Fibroblast of skin of right quadriceps (primary cell): Measurements from ENCODE around the gene CEP350.

Experiments used
- DNase-seq: peaks from one replicate; pipeline ENCODE4 v3.0.0-alpha.2; 2013

The CEP350 gene

DNA sequence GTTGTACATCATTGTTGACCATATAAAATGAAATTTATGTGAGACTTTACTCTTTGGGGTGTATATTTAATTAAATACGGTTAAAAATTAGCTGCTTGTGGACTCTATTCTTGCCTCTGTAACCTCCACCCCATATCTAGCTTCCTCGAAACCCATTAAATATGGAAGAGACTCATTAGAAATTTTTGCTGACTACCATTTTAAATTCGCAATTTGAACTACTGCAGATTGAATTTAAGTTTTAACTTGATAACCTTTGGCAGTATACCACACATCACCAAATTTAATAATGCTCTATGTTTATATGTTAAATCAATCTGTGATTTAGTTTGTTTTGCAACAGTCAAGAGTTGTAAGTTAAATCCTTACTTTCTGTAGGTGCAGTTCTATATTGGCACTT, 111.5 kb downstream of the CEP350 start:
- DNase-seq: no peak

GRCh38 chr1:180070286-180070685, 115.7 kb downstream of the CEP350 start:
- DNase-seq: no peak

GRCh38 chr1:180071759-180072158, 117.1 kb downstream of the CEP350 start:
- no peak for DNase-seq

- no peak for DNase-seq
Measured at GRCh38 chr1:180080439-180080838, 125.8 kb downstream of the CEP350 start.

DNA sequence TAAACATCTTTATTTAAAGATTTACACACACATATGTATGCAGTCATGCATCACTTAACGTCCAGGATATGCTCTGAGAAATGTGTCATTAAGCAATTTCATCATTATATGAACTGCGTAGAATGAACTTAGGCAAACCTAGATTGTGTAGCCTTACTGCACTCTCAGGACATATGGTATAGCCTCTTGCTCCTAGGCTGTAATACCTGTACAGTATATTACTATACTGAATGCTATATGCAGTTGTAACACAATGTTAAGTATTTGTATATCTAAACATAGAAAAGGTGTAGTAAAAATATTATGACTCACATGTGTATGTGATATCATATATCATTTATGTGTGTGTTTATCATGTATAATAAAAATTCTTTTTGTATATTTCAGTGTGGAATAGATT, 126.9 kb downstream of the CEP350 start:
- DNase-seq: no peak

- no peak for DNase-seq
Measured at GRCh38 chr1:180083164-180083563, 128.6 kb downstream of the CEP350 start.

GRCh38 chr1:180084867-180085266, 130.3 kb downstream of the CEP350 start:
- no peak for DNase-seq

- DNase-seq: no peak
Measured at GRCh38 chr1:180085331-180085730, 130.7 kb downstream of the CEP350 start.

DNA sequence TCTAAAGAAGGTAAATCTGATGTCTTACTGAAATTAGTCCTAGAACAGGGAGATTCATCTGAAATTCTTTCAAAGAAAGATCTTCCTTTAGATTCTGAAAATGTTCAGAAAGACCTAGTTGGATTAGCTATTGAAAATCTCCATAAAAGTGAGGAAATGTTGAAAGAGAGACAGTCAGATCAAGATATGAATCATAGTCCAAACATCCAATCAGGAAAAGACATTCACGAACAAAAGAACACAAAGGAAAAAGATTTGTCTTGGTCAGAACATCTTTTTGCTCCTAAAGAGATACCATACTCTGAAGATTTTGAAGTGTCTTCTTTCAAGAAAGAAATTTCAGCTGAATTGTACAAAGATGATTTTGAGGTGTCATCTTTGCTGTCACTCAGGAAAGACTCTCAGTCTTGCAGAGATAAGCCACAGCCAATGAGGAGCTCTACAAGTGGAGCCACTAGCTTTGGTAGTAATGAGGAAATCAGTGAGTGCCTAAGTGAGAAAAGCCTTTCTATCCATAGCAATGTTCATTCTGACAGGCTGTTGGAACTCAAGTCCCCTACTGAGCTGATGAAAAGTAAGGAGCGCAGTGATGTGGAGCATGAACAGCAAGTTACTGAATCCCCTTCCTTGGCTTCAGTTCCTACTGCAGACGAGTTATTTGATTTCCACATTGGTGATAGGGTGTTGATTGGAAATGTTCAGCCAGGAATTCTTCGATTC, 138.5 kb downstream of the CEP350 start:
- no peak for DNase-seq

GRCh38 chr1:180094705-180095295, 140.2 kb downstream of the CEP350 start:
- no peak for DNase-seq

DNA sequence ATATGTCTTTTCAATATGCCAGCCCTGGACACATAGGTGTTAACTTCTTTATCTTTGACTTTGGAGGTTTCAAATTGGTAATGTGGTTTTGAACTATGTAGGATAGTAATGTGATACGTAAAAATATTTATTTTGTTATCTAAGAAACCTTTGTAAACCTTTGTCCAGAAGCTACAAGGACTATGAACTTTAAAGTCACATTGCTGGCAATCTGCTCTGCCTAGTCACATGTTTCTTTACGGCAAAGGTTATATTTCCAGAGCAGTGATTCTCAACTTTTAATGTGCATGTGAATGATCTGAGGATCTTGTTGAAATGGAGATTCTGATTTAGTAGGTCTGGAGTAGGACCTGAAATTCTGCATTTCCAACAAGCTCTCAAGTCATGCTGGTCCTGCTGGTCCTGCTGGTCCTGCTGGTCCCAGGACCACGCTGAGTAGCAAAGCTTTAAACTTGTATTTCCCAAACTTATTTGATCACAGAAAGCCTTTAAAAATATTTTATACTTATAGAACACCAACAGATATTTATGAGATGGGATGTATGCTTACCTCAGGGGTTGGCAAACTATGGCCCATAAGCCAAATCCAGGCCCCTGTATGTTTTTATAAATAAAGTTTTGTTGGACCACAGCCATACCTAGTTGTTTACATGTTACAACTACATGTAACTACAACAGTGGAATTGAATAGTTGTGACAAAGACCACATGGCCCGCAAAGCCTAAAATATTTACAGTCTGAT, 142.1 kb downstream of the CEP350 start:
- DNase-seq: no peak

DNA sequence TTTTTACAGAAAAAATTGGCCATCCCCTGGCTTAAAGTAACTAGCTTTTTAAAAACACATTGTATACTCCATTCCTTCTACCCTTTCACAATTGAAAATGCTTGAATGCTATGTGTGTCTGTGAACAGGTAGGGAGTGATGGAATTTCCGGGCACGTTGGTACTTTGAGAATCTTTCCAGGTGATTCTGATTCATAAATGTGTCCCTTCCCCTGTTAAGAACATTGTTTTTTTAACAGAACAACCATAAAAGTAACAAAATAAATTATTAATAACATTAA, 142.7 kb downstream of the CEP350 start:
- DNase-seq: no peak

- DNase-seq: no peak
Measured at GRCh38 chr1:180101411-180101810, 146.8 kb downstream of the CEP350 start.

GRCh38 chr1:180103819-180104218, 149.2 kb downstream of the CEP350 start:
- DNase-seq: no peak

GRCh38 chr1:180112091-180112490, 157.5 kb downstream of the CEP350 start:
- DNase-seq: no peak

GRCh38 chr1:180112984-180113647, 158.5 kb downstream of the CEP350 start:
- DNase-seq: no peak

DNA sequence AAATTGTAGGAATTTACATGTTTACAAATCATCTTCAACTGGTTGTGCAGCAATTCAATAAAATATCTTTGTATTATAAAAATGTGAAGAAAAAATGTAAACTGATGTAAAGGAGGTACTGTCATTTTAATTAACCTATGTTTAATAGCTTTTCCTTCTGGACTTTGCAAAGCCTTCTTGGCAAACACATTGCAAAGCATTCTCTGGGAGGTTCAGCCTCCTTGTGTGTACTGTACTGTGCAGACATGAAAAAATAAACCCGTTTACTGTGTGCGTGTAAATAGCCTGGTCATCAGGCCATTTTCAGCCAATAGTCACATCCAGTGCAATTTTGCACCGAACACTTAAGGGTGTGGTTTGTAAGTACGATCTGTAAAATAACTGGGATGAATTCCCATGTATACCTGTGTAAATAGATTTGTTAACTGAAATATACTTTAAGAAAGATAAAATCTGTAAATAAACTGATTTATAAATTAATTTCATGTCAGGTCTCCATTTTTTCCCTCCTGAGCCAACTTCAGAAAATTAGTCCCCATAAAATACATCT, 159.9 kb downstream of the CEP350 start:
- no peak for DNase-seq

DNA sequence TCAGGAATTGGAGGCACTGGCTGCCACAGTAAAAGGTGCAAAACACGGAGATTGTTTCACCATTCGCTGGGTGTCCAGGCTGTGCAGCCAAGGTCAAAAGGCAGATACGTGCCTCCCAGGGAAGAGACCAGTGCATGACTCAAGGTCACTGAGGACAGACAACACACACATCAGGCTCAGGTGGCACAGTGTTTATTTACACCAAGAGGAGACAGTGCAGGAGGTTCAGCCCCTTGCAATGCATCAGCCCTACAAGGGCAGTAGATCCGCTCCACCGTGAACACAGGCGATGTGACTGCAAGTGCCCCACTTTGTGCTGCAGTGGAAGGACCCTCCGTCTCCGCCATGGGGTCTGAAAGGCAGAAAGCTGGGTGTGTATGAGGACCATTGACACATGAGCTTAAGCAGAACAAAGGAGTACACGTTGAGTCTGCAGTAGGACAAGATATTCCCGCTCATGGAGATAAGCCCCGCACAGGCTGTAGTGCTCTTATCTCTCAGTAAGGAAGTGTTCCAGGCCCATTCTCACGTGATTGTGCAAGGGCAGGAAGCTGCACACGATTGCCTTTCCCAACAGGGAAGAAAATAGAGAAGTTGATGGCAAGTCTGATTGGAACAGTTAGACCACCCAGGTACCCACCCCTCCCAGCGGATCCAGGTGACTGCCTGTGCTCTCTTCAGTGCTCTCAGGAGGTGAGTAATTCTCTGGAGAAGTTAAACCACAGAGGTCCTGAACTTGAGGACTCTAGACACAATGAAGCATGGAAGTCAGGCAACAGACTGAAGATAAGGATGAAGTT, 162.6 kb downstream of the CEP350 start:
- DNase-seq: no peak

DNA sequence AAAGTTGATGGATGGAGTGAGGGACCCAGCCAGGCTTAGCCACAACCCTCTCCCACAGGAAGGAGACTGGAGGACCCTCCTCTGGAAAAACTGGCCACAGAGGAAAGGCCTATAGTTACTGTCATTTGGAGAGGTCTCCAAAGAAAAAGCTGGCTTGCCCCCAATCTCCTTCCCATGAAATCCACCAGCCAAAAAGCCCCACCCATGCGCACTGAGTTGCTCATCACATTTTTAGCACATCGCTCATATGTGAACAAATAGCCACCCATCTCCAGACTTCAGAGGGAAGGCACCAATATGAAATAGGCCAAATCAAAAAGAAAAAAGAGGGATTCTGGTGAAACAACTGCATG, 163.1 kb downstream of the CEP350 start:
- DNase-seq: peak; percentile 77

DNA sequence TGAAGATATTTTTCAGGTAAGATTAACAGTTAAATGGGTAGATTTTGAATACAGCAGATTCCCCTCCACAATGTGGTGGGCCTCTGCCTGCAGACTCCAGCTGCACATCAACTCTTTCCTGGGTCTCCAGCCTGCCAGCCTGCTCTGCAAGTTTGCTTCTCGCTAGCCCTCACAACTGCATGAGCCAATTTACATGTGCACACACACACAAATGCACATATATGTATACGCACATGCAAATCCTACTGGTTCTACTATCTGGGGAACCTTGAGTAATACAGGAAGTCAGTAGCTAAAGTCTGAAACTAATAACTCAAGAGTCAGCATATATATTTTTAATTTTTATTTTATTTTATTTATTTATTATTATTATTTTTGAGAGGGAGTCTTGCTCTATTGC, 165.2 kb downstream of the CEP350 start:
- DNase-seq: no peak

DNA sequence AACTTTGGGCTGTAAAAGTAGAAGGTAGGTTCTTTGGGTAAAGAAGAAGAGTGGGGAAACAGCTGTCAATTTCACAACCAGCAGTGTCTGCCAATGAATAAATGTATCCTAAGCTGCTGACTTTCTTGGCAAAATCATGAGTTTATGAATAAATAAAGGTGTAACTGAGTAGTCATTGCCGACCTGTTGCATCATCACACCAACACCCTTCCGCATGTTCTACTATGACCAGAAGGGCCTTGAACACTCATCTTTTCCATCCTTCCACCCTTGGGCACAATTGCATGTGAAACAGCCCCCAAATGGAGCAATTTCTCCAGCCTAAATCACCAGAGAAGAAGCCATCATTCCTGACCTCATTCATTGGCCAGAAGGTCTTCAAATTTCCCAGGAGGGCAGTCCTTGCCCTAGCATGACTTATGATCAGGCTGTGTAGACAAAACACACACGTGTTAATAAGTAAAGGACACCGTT, 168.9 kb downstream of the CEP350 start:
- DNase-seq: peak; percentile 16

DNA sequence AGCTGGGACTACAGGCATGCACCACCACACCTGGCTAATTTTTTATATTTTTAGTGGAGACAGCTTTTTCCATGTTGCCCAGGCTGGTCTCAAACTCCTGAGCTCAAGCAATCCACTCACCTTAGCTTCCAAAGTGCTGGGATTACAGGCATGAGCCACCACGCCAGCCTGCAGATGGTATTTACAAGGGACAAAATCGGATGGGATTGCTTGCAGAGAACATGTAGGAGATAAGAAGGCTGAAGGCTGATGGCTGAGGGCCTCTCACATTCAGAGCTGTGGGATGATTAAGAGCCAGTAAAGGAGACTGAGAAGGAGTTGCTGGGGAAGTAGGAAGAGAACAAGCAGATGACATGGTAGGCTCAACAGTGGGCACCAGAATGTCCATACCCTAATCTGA, 176.0 kb downstream of the CEP350 start:
- no peak for DNase-seq

DNA sequence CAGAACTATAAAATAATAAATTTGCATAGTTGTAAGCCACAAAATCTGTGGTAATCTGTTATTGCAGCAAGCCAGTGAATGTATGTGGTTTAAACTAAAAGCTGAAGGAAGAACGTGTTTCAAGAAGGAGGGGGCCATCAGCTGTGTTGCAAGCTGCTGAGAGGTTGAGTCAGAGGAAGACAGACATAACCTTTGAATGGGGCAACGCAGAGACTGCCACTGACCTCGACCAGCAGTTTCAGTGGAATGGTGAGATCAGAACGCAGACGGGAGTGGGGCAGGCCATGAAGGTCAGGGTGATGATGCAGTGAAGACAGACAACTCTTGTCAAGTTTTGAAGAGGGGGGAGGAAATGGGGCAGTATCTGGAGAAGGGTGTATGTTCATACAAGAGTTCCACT, 176.9 kb downstream of the CEP350 start:
- DNase-seq: peak; percentile 83
